SK-N-MC (cell line): ENCODE results near the gene ARHGAP35.

Experiments
- EZH2 ChIP-seq: fragments of 200-600 bp; sonication (generic); IDR thresholded peaks from one replicate; pipeline ENCODE4 v1.6.1; 2017; ENCODE audit warnings: antibody characterized with exemption
- FOXP2 ChIP-seq: optimal IDR thresholded peaks from 2 replicates; pipeline ENCODE3; 2011; ENCODE audit warnings: mild to moderate bottlenecking, moderate library complexity; ENCODE audit not compliant: insufficient read depth; ENCODE audit errors: extremely low read length, control extremely low read depth

DNA sequence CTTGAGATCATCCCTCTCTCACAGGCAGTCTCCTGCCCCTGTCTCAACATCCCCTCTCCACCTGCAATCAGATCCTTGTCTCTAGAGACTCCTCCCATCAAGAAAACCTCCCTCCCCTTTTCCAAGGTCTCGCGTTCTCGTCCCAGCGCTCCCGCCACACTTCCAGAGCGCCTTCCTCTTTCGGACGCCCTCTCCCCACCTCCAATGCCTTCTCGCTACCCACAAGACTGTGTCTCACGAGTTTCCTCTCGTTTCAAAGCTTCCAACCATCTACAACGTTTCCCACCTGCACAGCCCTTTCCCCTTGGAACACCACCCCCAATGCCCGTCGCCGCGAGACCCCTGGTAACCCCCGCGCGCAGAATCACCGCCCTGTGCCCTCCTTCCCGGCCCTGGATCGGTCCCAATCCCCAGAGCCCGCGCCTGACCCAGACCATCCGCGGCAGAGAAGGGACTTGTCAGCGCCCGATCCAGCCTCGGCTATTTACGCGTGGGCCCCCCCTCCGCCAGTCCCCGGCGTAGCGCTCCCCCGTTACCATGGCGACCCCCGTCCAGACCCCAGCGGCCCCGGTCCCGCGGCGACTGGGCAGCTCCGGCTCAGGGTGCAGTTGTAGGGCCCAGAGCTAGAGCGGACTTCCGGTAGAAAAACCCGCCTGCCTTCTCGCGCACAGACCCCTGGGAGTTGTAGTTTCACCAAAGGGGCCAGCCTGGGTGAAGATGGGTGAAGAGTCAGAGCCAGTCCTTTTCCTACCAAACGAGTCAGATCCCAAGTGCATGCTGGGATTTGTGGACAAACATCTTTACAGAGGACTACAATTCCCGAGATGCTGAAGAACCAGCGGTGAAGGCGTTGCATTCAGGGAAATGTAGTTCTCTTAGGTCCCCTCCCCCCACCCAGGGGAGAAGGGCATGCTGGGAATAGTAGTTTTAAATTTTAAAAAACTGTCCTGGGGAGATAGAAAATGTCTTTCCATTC is 10.3 kb upstream of the ARHGAP35 start, which contains the start of gene AP2S1:
- TF ChIP-seq FOXP2 (peak; percentile 91), EZH2 (no peak)
